ENCODE results near the gene SNAP47.
"Not testable (repeated sequence)": the region's sequence is repeated elsewhere in the genome, so short reads cannot be mapped to it uniquely, and the experiment has no call there.

DNA sequence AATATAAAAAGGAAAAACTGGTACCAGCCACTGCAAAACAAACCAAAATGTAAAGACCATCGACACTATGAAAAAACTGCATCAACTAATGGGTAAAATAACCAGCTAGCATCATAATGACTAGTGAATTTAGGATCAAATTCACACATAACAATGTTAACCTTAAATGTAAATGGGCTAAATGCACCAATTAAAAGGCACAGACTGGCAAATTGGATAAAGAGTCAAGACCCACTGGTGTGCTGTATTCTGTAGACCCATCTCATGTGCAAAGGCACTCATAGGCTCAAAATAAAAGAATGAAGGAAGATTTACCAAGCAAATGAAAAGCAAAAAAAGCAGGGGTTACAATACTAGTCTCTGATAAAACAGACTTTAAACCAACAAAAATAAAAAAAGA, 33.6 kb upstream of the SNAP47 start:
- TF ChIP-seq POLR2A, POLR2AphosphoS5 (IDR thresholded peaks at IDR 0.05): not testable (repeated sequence)
